NCI-H345 treated with DMSO at 0.1 percent for 48 hours (cell line): Measurements from ENCODE around the gene PHYHIPL.
A peak's percentile ranks its signal among the peaks of the same experiment; 100 is the strongest.

ENCODE experiments used
- DNase-seq: peaks from one replicate; lab custom pipeline; 2025; ENCODE audit not compliant: unreplicated experiment; lab: John Stamatoyannopoulos, UW

PHYHIPL gene

GRCh38 chr10:59176241-59177030 lies at the start of gene PHYHIPL:
Gene PHYHIPL (plus strand): TSS chr10:59176643. CDS start chr10:59176854, 211 bp downstream.
- peak; percentile 18 for DNase-seq

GRCh38 chr10:59126991-59127390 lies 49.5 kb upstream of the PHYHIPL start:
- no peak for DNase-seq

DNA sequence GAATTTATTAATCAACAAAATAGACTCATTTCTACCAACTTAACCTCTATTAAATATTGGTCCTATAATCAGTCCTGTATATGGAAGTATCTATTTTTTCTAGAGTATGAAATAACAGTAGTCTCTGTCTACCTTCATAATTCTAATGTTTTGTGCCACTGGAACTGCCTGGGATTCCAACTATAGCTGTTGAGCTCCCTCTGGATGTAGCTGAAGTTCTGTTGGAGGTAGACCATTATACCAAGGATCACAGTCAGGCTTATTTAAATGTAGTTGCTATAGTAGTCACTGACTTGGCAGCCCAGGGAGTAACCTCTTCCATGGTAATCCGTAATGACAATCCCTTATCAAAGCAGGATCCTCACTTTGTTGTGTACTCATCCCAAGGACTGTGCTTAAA lies 48.5 kb upstream of the PHYHIPL start:
- DNase-seq, result no peak

DNA sequence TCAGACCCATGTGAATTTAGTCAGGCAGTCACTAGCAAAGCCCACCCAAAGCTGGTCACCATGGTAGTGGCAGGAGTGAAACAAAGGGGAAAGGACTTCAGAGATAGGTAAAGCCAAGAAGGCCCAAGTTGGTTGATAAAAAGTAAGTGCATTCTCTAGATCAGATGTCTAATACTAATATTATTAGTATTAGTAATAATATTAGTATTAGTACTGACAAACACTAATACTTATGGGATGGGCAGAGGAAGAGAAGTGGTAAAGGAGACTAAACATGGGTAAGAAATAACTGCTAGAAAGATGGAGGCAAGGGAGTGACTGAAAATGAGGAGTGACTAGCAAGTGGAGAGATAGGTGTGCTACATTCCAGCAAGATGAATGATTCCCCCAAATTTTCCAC lies 46.6 kb upstream of the PHYHIPL start:
- no peak for DNase-seq

DNA sequence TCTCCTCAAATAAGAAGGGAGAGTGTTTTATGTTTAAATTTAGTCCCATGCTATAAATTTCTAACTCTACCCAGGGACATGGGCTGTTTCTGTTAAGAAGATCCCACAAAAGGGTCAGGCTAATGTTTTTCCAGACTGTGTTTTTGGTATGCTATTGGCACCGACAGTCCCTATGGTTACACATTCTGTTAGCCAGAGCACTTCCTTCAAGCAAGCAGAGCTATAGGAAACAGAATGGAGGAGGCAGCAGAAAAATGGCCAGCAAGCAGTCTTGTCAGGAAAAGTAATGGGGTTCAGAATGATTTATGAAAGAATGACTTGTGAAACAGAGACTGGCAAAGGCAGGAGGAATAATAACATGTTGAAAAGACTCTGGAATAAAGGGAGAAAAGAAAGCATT lies 44.8 kb upstream of the PHYHIPL start:
- no peak for DNase-seq

DNA sequence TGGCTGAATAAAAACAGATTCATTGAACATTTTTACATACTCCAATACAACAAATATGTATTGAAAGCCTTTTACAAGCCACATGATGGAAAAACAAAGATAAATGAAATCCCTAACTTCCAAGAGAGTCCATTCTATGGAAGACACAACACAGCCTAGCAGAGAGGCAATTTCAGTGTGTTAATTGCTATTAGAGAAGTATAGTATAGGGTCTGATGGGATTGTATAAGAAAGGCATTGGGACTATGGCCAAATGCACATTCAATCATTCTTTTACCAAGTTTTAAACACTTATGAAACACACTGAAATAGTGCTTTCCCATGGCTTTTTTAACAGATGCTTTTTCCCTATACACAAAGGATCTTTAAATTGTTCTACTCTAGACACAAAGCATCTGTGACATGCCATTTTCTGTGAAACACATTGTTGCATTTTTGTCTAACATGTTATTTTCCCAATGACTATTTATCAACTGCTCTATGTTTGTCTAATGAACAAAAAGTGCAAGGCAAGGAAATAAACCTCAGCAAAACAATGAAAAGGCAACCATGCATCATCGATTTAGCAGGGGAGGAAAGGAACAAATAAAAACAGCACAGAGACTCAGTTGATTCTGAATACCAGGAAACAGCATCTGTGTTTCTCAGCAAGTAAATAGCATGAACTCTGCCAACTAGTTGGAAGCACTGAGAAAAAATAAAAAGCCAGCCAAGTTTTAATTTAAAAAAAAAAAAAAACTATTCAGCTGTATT lies 42.4 kb upstream of the PHYHIPL start:
- DNase-seq, result no peak

DNA sequence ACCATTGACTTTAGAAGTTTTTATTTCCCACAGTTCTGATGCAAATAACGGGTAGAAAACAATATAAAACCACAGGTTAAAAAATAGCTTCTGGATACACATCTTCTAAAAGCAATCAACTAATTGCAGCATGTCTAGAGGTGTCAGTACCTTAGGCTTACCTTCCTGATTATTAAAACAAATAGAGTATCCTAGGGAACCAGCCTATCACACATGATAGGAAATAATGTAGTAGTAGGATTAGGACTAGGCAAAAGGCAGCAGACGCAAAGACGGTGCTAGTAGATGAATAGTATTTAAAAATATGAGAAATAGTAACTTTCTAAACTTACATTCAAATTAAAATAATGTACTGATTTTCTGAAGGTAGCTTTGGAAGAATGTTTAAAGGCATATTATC lies 41.7 kb upstream of the PHYHIPL start:
- no peak for DNase-seq

DNA sequence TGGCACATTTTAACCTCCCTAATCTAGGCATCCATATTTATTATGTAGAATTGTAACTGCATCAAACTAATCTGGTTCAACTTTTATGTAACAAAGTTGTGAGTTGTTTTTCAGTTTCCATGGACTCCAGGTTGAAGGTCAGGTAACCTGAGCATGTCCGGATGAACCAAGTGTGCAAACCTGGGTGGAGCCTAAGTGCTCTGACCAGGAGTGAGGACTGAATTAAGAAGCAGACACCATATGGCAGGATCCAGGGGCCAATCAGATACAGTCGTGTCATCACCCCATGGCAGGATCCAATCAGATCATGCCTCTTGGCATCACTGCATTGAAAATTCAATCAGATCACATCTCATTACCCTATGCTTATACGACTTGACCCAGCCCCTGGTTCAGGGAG lies 41.2 kb upstream of the PHYHIPL start:
- no peak for DNase-seq

GRCh38 chr10:59138052-59138451 lies 38.4 kb upstream of the PHYHIPL start:
- no peak for DNase-seq

- no peak for DNase-seq
Measured at GRCh38 chr10:59143544-59143943, 32.9 kb upstream of the PHYHIPL start.

DNA sequence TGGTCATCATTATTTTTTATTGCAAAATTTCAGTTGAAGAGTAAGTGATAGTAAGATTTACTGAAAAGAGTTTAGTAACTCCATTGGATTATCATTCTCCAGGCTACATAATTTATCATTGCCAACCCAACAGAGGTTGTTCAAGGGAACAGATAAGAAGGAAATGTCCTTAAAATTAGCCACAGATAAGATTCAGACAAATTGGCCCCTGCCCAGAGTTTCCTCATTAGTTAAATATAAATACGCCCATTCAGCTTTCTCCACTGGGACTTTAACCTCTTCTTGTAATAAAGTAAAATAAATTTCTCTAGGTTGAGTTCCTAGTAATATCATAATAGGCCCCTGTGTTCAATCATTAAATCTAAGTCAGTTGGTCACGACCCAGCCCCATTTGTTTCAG lies 27.7 kb upstream of the PHYHIPL start:
- DNase-seq, result no peak

DNA sequence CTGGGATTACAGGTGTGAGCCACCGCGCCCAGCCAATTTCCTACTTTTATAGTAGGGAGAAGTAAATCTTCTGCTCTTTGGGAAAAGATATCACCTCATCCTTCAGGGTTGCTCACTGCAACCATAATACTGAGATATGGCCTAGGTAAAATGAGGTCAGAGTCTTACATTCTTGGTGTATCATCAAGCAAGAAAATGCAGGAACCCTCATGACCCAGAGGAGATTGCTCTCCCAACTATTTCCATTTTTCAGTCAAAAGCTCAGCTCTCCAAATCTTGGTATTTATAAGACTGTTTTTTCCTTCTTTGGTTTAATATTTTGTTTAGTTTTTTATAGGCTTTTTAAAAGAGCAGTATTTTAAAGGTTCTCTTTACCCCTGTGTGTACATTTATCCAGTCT lies 20.9 kb upstream of the PHYHIPL start:
- DNase-seq, result no peak

GRCh38 chr10:59167512-59167911 lies 8.9 kb upstream of the PHYHIPL start:
- no peak for DNase-seq

GRCh38 chr10:59172567-59172966 lies 3.9 kb upstream of the PHYHIPL start:
- DNase-seq, result no peak

- DNase-seq, result no peak
Measured at GRCh38 chr10:59173414-59173813, 3.0 kb upstream of the PHYHIPL start.

- peak; percentile 43 for DNase-seq
Measured at GRCh38 chr10:59175538-59176240, 754 bp upstream of the PHYHIPL start.

- DNase-seq, result no peak
Measured at GRCh38 chr10:59177031-59177797, 771 bp downstream of the PHYHIPL start.

- DNase-seq, result no peak
Measured at GRCh38 chr10:59177836-59178235, 1.4 kb downstream of the PHYHIPL start.

DNA sequence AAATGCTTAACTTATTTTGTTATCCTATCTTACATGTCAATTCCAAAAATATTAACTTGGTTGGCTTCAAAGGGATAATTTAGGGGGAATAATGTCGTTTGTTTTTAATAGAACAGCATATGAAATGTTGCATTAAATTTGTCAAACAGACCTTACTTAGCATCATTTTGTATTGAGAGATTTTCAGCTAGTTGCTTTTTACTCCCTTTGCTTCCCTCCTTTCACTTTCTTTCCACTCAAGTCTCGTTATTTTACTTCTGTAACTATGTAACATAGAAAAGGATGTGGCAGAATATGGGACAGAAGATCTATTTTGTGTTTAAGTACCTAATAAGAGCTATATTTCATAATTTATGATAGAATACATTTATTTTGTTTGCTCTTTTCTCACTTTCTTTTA lies 2.6 kb downstream of the PHYHIPL start:
- DNase-seq, result no peak

- no peak for DNase-seq
Measured at GRCh38 chr10:59180689-59181270, 4.3 kb downstream of the PHYHIPL start.

DNA sequence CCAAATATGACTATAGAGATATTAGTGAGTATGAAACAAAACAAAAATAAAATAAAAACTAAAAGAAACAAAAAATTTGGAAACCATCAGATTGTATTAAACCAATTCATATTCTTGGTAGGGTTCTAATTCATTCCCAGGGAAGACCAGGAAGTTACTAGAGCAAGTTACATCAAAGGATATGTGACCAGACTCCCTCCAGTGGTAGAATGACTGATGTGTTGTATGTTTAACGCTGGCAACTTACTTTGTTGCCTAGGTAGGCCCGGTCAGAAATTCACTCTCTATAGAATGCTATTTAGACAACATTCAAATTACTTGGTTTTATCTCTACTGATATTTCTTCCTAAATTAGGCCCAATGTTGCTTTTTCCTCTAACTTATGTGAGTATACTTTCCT lies 5.2 kb downstream of the PHYHIPL start:
- DNase-seq, result peak; percentile 27
